Measurements from ENCODE around the gene ARRB1. TPM values are rescaled to one million over a fixed set of nuclear protein-coding genes. Genes with fewer than 3 reads are reported as not detected.
A peak's percentile ranks its signal among the peaks of the same experiment; 100 is the strongest.

Gene ARRB1
- total RNA-seq, 2 experiments from 2014 or later, result 42.6 to 69.3 TPM

DNA sequence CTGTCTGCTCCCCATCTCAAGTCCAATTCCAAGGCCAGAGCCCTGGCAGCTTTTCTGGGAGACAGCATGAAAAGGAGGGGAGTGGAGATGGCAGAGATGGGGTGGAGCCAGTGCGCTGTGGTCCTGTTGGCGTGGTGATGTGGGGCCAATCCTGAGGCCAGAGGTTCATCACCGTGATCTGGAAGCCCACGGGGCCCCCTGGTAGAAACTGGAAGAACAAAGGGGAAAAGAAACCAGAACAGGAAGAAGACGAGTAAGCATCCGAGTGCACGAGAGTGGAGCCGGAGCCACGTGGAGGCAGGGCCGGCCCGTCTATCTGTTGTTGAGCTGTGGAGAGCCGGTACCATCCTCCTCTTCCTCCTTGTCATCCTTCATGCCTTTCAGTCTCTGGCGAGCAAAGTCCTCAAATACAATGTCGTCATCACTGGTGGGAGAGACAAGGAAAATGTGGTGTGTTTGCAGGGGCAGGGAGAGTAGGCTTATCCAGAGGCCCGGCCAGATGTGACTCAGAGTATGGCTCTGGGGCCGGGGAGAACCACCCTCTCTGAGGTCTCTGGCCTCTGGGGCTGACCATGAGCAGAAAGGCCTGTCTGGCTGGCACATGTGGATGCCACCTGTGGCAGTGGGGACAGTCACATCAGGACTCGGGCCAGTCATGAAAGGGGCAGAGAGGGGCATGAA is 85.5 kb downstream of the ARRB1 start:
- H3K27me3 Mint-ChIP-seq, result no peaks in the 10 kb centered on the region
- no peak overlapping the region for H3K27ac Mint-ChIP-seq
- ATAC-seq (no peak), DNase-seq (no peak)
- CTCF ChIA-PET, result no interaction called here
- H3K4me1 Mint-ChIP-seq, result peaks cover 20% of the 10 kb centered on the region
- no peaks in the 10 kb centered on the region for H3K9me3 Mint-ChIP-seq (ENCODE audit: low read depth)
- H3K4me3 Mint-ChIP-seq, result no peak overlapping the region
- H3K36me3 Mint-ChIP-seq, result no peaks in the 10 kb centered on the region

DNA sequence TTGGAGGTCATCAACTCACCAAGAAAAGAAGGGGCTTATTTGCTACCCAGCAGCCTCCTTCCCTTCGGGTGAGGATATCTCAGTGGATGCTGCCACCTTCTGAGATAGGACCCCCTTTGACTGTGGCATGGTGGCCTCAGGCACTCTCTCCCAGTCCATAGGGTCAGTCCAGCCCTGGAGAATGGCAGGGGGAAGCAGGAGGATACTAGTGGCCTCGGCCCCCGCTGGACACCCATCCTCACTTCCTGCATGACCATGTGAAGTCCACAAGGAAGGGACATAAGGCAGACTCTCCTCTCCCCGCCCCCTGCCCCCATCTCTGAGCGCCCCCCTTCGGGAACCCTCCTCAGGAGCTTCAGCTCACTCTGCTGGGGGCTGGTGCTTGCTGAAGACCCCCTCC is 86.5 kb downstream of the ARRB1 start:
- H3K9me3 Mint-ChIP-seq (ENCODE audit: low read depth), result no peaks in the 10 kb centered on the region
- H3K27me3 Mint-ChIP-seq, result no peaks in the 10 kb centered on the region
- peaks cover 22% of the 10 kb centered on the region for H3K4me1 Mint-ChIP-seq
- DNase-seq, result no peak
- CTCF ChIA-PET, result interaction anchor here (0.5 to 1.8 kb wide), 3 partner anchors 15 to 94 kb away, joined by 3 to 7 read pairs (median 4); no protein-coding TSS in a partner anchor
- no peaks in the 10 kb centered on the region for H3K36me3 Mint-ChIP-seq
- ATAC-seq, result no peak
- no peak overlapping the region for H3K4me3 Mint-ChIP-seq
- H3K27ac Mint-ChIP-seq, result no peak overlapping the region

DNA sequence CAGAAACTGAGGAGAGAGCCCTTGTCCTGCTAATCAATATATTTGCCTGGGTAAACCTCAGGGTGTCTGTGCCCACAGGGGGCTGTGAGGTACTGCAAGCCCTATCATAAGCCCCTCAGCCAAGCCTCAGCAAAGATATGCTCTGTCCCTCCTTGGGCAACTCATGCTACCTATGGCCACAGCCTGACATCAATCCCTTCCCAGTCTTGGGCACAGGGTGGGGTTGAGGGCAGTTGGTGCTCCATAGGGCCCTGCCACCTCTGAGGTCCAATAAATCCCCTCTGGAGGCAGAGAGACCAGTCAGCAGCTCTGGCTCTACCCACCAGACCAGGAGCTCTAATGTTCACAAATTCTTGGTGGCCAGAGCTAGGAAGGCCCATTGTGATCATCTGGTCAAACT is 87.1 kb downstream of the ARRB1 start:
- Mint-ChIP-seq H3K4me3 (no peak overlapping the region), H3K36me3 (no peaks in the 10 kb centered on the region), H3K27me3 (no peaks in the 10 kb centered on the region), H3K27ac (no peak overlapping the region), H3K4me1 (peaks cover 22% of the 10 kb centered on the region), H3K9me3 (ENCODE audit: low read depth) (no peaks in the 10 kb centered on the region)
- ATAC-seq (no peak), DNase-seq (no peak)
- CTCF ChIA-PET, result interaction anchor here (0.7 to 1.8 kb wide), 3 partner anchors 16 to 1973 kb away, joined by 3 to 7 read pairs (median 4); no protein-coding TSS in a partner anchor

DNA sequence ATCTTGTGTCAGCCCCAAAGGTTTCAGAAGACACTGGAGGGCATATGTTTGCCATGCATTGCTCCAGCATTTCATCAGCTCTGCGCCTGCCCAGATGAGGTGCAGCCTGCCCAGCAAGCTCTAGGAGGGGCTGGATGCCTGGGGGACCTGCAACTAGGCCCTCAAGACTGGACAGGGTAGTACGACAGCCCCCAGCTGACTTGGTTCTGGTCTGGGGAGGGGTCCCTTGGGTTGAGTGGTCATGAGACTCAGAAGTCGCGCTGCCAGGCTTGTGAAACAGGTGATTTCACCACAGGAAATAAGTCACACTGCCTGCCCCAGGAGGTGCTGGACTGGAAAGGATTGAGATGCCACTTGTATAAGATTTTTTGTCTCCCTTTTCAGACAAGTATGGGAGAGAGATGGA is 87.5 kb downstream of the ARRB1 start:
- H3K4me1 Mint-ChIP-seq, result peaks cover 22% of the 10 kb centered on the region
- no peaks in the 10 kb centered on the region for H3K36me3 Mint-ChIP-seq
- H3K27me3 Mint-ChIP-seq, result no peaks in the 10 kb centered on the region
- ATAC-seq, result peak; percentile 45
- CTCF ChIA-PET, result interaction anchor here (0.7 to 1.8 kb wide), 3 partner anchors 15 to 1973 kb away, joined by 3 to 7 read pairs (median 4); no protein-coding TSS in a partner anchor
- no peaks in the 10 kb centered on the region for H3K9me3 Mint-ChIP-seq (ENCODE audit: low read depth)
- DNase-seq, result no peak
- no peak overlapping the region for H3K4me3 Mint-ChIP-seq
- peak overlapping the region; percentile 25 for H3K27ac Mint-ChIP-seq

DNA sequence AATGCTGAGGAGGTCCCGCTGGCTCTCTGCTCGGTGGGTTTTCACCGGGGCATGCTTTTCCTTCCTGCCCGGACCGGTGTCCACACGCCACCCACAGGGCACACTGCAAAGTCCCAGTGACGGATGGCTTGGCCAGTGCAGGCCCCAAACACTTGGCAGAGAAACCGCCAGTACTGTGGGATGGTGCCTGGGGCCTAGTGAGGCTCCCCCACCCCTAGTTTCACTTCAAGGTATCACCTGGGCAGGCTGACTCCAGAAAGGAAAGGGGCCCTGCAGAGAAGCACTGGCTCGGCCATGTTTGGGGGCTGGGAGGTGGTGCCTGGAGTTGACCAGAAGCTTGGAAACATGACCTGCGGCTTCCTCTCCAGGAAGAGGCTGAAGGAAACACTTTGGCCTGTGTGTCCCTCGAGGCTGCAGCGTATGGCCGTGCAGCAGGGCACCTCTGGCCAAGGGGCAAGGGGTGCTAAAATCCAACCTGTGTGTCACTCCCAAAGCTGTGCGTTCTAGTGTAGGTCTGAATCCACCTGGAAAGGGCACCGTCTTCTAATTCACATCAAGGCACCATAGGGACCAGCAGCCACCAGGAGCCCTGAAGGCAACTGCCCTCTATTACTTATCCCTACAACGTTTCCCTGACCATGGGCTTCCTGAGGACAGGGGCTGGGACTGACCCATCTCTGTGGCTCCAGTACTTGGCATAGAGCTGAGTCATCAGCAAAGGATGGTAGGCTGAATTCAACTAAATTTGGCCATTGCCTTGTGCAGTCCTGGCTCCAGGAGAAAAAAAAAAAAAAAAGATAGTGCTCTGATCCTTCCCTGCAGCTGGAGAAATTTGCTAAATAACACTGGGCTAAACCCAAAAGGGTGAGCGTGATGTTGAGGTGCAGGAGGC is 88.3 kb downstream of the ARRB1 start:
- Mint-ChIP-seq H3K9me3 (ENCODE audit: low read depth) (no peaks in the 10 kb centered on the region), H3K4me3 (no peak overlapping the region), H3K27me3 (no peaks in the 10 kb centered on the region), H3K4me1 (peaks cover 22% of the 10 kb centered on the region), H3K36me3 (no peaks in the 10 kb centered on the region), H3K27ac (no peak overlapping the region)
- ATAC-seq, result no peak
- CTCF ChIA-PET, result interaction anchor here (0.7 to 1.6 kb wide), 5 partner anchors 9 to 1972 kb away, joined by 3 to 4 read pairs (median 3); no protein-coding TSS in a partner anchor
- DNase-seq, result no peak

DNA sequence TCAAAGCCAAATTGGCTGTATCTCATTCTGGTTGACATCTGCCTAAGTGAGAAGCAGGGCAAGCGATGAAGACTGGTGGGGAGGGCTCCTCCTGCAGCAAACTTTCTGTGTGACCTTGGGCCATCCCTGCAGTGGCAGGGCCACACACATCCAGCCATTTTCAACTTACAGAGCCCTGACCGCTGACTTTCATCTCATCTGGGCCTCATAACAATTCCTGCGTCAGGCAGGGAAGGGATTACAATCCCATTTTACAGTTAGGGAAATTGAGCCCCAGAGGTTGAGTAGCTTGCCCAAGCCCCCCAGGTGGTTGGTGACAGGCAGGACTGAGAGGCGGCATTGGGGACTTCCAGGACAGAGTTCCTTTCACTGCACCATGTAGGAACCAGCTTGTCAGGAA is 89.0 kb downstream of the ARRB1 start:
- Mint-ChIP-seq H3K27ac (no peak overlapping the region), H3K9me3 (ENCODE audit: low read depth) (no peaks in the 10 kb centered on the region), H3K36me3 (no peaks in the 10 kb centered on the region), H3K4me3 (no peak overlapping the region), H3K4me1 (peaks cover 22% of the 10 kb centered on the region), H3K27me3 (peaks cover 4% of the 10 kb centered on the region)
- no peak for DNase-seq
- CTCF ChIA-PET, result interaction anchor here (1.0 to 2.7 kb wide), 5 partner anchors 8 to 52 kb away, joined by 3 to 17 read pairs (median 4); no protein-coding TSS in a partner anchor
- no peak for ATAC-seq

DNA sequence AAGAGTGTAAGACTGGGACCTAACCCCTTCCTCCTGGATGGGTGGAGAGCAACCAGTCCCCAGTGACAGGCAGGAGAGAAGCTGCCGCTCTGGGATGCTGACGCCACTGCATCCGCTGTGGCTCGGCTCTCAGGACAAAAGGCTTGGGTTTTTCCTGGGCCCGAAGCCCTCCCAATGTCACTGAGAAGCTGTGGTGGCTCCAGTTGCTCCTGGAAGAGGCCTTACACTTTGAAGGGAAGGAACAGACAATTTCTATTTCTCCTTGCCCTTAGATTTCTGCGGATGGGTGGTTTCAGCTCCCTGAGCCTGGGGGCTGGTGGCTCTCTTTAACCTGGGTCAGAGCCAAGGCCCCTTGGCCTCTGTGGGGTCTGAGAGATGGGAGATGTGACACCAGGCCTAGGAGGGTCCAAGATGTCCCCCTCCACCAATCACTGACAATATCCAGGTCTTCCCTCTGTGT is 89.5 kb downstream of the ARRB1 start:
- peaks cover 8% of the 10 kb centered on the region for H3K27me3 Mint-ChIP-seq
- H3K36me3 Mint-ChIP-seq, result no peaks in the 10 kb centered on the region
- no peak overlapping the region for H3K27ac Mint-ChIP-seq
- no peak overlapping the region for H3K4me3 Mint-ChIP-seq
- DNase-seq, result no peak
- CTCF ChIA-PET, result interaction anchor here (1.0 to 2.7 kb wide), 4 partner anchors 9 to 53 kb away, joined by 3 to 17 read pairs (median 4); no protein-coding TSS in a partner anchor
- H3K9me3 Mint-ChIP-seq (ENCODE audit: low read depth), result no peaks in the 10 kb centered on the region
- no peak for ATAC-seq
- H3K4me1 Mint-ChIP-seq, result peaks cover 22% of the 10 kb centered on the region

DNA sequence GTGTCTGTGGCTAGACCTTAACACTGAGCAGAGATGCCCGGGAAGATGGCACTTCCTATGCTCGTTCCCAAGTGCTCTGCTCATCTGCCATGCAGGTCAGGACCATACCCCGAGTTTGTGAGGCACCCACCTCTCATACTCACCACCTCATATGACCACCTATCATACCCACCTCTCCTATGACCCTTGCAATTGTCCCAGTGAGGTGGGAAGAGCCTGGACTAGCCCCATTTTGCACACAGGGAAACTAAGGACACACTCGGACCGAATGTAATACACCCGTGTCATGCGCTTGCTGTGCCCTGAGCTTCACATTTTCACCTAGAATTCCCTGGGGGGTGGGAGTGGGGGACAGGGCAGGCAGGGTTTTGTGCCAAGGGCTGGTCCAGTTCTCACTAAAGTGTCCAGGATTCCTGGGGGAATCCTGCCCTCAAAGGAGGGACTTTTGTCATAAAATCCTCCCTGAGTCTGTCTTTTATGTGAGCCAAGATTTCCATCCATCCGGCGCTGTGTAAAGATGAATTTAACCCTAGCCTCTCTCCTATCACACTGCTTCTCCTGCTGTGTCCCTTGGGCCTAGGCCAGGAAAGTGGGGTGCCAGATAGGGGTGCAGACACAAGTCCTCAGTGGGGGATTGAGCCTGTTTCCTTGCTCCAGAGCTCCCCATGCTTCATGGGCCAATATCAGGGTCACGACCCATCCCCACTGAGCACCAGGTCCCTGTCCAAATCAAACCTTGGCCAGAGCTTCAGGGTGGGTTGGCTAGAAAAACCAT is 90.9 kb downstream of the ARRB1 start:
- H3K36me3 Mint-ChIP-seq, result no peaks in the 10 kb centered on the region
- no peak overlapping the region for H3K4me3 Mint-ChIP-seq
- H3K4me1 Mint-ChIP-seq, result peaks cover 22% of the 10 kb centered on the region
- no peak overlapping the region for H3K27ac Mint-ChIP-seq
- H3K9me3 Mint-ChIP-seq (ENCODE audit: low read depth), result no peaks in the 10 kb centered on the region
- no peak for ATAC-seq
- CTCF ChIA-PET, result interaction anchor here (1.2 to 2.7 kb wide), 3 partner anchors 11 to 19 kb away, joined by 4 to 17 read pairs (median 5); no protein-coding TSS in a partner anchor
- peaks cover 16% of the 10 kb centered on the region for H3K27me3 Mint-ChIP-seq
- no peak for DNase-seq

DNA sequence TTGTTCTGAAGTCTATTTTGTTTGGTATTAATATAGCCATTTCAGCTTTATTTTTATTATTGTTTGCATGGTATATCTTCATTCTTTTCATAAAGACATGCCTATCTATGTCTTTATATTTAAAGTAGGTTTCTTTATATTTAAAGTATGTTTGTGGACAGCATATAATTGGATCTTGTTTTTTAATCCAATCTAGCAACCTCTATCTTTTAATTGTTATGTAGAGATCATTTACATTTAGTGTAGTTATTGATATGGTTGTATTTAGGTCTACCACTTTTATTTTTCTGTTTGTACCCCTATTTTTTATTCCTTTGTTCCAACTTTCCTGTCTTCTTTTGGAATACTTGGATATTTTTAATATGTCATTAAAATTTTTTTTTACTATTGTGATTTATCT is 97.1 kb downstream of the ARRB1 start:
- Mint-ChIP-seq H3K4me1 (no peaks in the 10 kb centered on the region), H3K9me3 (ENCODE audit: low read depth) (no peaks in the 10 kb centered on the region), H3K36me3 (peaks cover 3% of the 10 kb centered on the region), H3K27me3 (peaks cover 45% of the 10 kb centered on the region), H3K27ac (no peak overlapping the region), H3K4me3 (no peak overlapping the region)
- DNase-seq (no peak), ATAC-seq (no peak)
- CTCF ChIA-PET, result interaction anchor here (0.7 to 1.3 kb wide), 2 partner anchors 10 to 13 kb away, joined by 3 read pairs; no protein-coding TSS in a partner anchor

DNA sequence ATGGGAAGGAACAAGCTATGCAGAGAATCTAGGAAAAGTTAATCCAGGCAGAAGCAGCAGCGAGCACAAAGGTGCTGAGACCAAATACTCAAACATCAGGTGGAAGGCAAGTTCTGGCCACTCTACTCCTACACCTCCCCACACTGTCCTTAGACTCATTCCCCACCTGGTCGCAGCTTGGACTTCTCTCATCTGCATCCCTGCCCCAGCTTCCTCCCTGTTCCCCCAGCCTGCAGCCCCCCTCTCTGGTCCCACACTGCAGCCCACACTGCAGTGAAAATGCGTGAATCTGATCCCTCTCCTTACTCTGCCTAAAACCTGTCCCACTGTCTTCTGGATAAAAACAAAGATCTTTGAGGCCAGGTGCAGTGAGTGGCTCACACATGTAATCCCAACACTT is 101.8 kb downstream of the ARRB1 start:
- Mint-ChIP-seq H3K36me3 (peaks cover 3% of the 10 kb centered on the region), H3K4me3 (no peak overlapping the region), H3K4me1 (no peaks in the 10 kb centered on the region), H3K27ac (no peak overlapping the region), H3K27me3 (peaks cover 44% of the 10 kb centered on the region), H3K9me3 (ENCODE audit: low read depth) (no peaks in the 10 kb centered on the region)
- DNase-seq, result peak; percentile 31
- CTCF ChIA-PET, result interaction anchor here (0.9 to 17.1 kb wide), 15 partner anchors 8 to 320 kb away, joined by 3 to 572 read pairs (median 7); partner anchors contain the start of gene TPBGL
- ATAC-seq, result no peak

DNA sequence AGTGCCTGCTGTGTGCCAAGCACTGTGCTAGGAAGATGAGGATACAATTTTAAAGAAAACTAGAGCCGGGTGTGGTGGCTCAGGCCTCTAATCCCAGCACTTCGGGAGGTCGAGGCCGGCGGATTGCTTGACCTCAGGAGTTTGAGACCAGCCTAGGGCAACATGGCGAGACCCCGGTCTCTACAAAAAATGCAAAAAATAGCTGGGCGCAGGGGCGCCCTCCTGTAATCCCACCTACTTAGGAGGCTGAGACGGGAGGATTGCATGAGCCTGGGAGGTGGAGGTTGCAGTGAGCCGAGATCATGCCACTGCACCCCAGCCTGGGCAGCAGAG is 102.6 kb downstream of the ARRB1 start:
- ATAC-seq, result no peak
- Mint-ChIP-seq H3K27me3 (peaks cover 50% of the 10 kb centered on the region), H3K9me3 (ENCODE audit: low read depth) (no peaks in the 10 kb centered on the region)

DNA sequence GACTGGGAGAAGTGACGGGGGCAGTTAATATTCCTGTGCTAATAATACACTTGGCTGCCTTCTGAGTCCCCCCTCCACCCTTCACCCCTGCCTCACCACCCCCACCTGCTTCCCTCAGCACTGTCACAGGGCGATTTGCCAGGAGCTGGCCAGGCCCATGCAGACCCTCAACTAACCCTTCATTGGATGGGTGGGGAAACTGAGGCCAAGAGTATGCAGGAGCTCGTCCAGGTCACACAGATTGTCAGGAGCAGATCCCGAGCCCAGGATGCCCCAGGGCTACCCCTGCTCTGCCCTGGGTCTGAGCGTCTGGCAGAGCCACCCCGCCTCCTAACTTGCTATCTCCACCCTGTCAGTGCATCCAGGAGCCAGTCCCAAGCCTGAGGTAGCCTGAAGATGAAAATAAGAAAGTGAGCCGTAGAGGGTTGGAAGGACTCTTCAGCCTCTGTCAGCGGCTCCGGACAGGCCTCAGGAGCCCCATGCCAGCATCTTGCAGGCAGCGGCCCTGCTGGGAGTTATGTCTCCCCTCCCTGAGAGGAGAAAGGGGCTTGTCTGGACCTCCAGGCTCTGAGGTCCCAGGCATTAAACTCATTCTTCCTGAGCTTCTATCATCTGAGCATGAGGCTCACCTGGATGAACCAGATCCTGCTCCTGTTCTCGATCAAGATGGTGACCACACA is 104.7 kb downstream of the ARRB1 start:
- CTCF ChIA-PET, result interaction anchor here (0.5 to 17.1 kb wide), 10 partner anchors 11 to 793 kb away, joined by 3 to 572 read pairs (median 18); no protein-coding TSS in a partner anchor
- ATAC-seq, result no peak

More for the DNA sequence above, 102.6 kb downstream of the ARRB1 start:
- H3K27ac Mint-ChIP-seq, result no peak overlapping the region
- no peaks in the 10 kb centered on the region for H3K4me1 Mint-ChIP-seq
- no peak for DNase-seq
- CTCF ChIA-PET, result interaction anchor here (0.6 to 17.1 kb wide), 62 partner anchors 9 to 1128 kb away, joined by 3 to 572 read pairs (median 4); partner anchors contain the start of genes NEU3 and SLCO2B1
- H3K36me3 Mint-ChIP-seq, result peaks cover 3% of the 10 kb centered on the region
- H3K4me3 Mint-ChIP-seq, result no peak overlapping the region

More for the DNA sequence above, 104.7 kb downstream of the ARRB1 start:
- Mint-ChIP-seq H3K4me1 (peaks cover 6% of the 10 kb centered on the region), H3K27ac (no peak overlapping the region), H3K4me3 (no peak overlapping the region), H3K27me3 (peaks cover 64% of the 10 kb centered on the region), H3K36me3 (no peaks in the 10 kb centered on the region), H3K9me3 (ENCODE audit: low read depth) (no peaks in the 10 kb centered on the region)
- peak; percentile 31 for DNase-seq
